Neutrophil (primary cell): ENCODE measurements around the gene BTG3.

Experiments used
- H3K27ac ChIP-seq: fragments of 200-600 bp; sonication (generic); 2 replicates; pipeline ENCODE4 v1.5.1; 2016; ENCODE audit warnings: mild to moderate bottlenecking, moderate library complexity
- H3K27me3 ChIP-seq: fragments of 200-600 bp; sonication (generic); 2 replicates; pipeline ENCODE4 v1.6.0; 2016; ENCODE audit warnings: mild to moderate bottlenecking
- H3K36me3 ChIP-seq: fragments of 200-600 bp; sonication (generic); 2 replicates; pipeline ENCODE4 v1.5.1; 2017
- H3K4me1 ChIP-seq, 2 experiments: fragments of 200-600 bp in 1 of 2; sonication (generic) in 1 of 2; 1 replicate in 1 of 2; 2 replicates in 1 of 2; pipeline versions ENCODE4 v1.5.1 to v1.6.1; 2013 to 2016; ENCODE audit warnings: low read depth in 1 of 2, low read length in 1 of 2, mild to moderate bottlenecking in 1 of 2, moderate library complexity in 1 of 2; ENCODE audit not compliant: control insufficient read depth in 1 of 2, insufficient read depth in 1 of 2
- H3K4me3 ChIP-seq, 2 experiments: fragments of 200-600 bp in 1 of 2; sonication (generic) in 1 of 2; 1 replicate in 1 of 2; 2 replicates in 1 of 2; pipeline ENCODE4 v1.5.1; 2013 to 2016; ENCODE audit warnings: low read depth in 1 of 2, low read length in 1 of 2, mild to moderate bottlenecking in 1 of 2, moderate library complexity in 1 of 2
- H3K9me3 ChIP-seq: fragments of 200-600 bp; sonication (generic); 2 replicates; pipeline ENCODE4 v1.5.1; 2016
- CTCF ChIP-seq: fragments of 200-600 bp; sonication (generic); IDR thresholded peaks from 2 replicates; pipeline ENCODE4 v1.5.1; 2016; ENCODE audit warnings: antibody characterized with exemption

Gene BTG3

GRCh38 chr21:17610911-17611310 is 1.8 kb downstream of the BTG3 start:
- H3K9me3 ChIP-seq: no peaks in the 10 kb centered on the region
- H3K27me3 ChIP-seq: peaks cover 55% of the 10 kb centered on the region
- TF ChIP-seq CTCF: no peak
- peaks cover 2% of the 10 kb centered on the region for H3K36me3 ChIP-seq
- H3K27ac ChIP-seq: no peak overlapping the region
- peaks cover 13 to 20% of the 10 kb centered on the region in 2 experiments for H3K4me1 ChIP-seq
- no peak overlapping the region for H3K4me3 ChIP-seq

DNA sequence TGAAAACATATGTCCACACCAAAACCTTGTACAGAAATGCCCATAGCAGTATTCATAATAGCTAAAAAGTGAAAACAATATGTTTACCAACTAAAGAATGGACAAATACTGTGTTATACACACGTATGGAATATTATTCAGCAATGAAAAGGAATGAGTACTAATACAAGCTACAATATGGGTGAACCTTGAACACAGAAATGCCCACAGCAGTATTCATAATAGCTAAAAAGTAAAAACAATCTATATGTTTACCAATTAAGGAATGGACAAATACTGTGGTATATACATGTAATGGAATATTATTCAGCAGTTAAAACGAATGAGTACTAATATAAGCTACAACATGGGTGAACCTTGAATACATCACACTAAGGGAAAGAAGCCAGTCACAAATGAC is 3.0 kb downstream of the BTG3 start:
- Histone ChIP-seq H3K27ac (no peak overlapping the region), H3K9me3 (no peaks in the 10 kb centered on the region), H3K36me3 (peaks cover 4% of the 10 kb centered on the region), H3K4me3 (no peak overlapping the region), H3K4me1 (peaks cover 13 to 20% of the 10 kb centered on the region in 2 experiments), H3K27me3 (peaks cover 42% of the 10 kb centered on the region)
- TF ChIP-seq CTCF: no peak

DNA sequence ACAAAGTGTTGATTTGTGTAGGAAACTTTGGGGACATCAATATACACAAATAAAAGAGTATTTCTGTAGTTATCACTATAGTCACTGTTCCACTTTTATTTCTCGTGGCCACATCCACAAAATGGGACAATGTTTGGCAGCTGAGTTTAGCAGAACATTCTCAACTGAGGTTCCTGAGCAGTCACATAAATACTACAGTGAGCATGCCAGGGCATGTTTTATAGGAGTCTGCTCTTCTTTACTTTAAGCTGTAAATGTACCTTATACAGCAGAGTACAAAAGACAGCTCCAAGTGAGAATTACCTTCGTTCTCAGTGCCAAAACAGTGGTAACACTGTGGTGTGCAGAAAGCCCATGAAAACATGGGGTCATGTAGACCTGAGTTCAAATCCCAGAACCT is 5.0 kb downstream of the BTG3 start:
- peaks cover 10 to 12% of the 10 kb centered on the region in 2 experiments for H3K4me1 ChIP-seq
- no peak for TF ChIP-seq CTCF
- H3K27ac ChIP-seq: no peak overlapping the region
- no peaks in the 10 kb centered on the region for H3K9me3 ChIP-seq
- H3K27me3 ChIP-seq: peaks cover 22% of the 10 kb centered on the region
- H3K36me3 ChIP-seq: peaks cover 21% of the 10 kb centered on the region
- no peak overlapping the region for H3K4me3 ChIP-seq

DNA sequence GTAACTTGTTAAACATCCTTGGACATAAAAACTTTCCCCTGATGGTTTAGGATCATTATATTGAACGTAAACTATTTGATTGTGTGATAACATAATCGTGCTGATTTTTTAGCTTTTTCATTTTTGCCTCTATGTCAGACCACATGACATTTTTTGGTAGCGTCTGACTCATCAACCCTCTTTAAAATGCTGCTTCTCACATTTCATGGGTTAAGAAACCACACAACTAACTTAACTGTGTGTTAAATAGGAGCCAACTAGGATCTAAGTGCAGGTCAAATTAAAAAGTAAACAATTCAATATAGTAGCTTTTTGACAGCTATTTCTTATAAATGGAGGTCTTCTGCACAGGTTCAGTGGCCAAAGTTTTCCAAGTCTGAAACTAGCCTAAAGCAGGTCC is 9.8 kb downstream of the BTG3 start:
- H3K4me3 ChIP-seq: no peak overlapping the region
- no peak for TF ChIP-seq CTCF
- peaks cover 25% of the 10 kb centered on the region for H3K36me3 ChIP-seq
- H3K27me3 ChIP-seq: no peaks in the 10 kb centered on the region
- H3K27ac ChIP-seq: no peak overlapping the region
- H3K4me1 ChIP-seq: no peaks in the 10 kb centered on the region
- no peaks in the 10 kb centered on the region for H3K9me3 ChIP-seq

- TF ChIP-seq CTCF: no peak
- no peak overlapping the region for H3K27ac ChIP-seq
- no peaks in the 10 kb centered on the region for H3K9me3 ChIP-seq
- no peaks in the 10 kb centered on the region for H3K27me3 ChIP-seq
- no peaks in the 10 kb centered on the region for H3K4me1 ChIP-seq
- no peak overlapping the region for H3K4me3 ChIP-seq
- H3K36me3 ChIP-seq: peaks cover 20% of the 10 kb centered on the region
These were observed 14.3 kb downstream of the BTG3 start for GRCh38 chr21:17598437-17598836.

DNA sequence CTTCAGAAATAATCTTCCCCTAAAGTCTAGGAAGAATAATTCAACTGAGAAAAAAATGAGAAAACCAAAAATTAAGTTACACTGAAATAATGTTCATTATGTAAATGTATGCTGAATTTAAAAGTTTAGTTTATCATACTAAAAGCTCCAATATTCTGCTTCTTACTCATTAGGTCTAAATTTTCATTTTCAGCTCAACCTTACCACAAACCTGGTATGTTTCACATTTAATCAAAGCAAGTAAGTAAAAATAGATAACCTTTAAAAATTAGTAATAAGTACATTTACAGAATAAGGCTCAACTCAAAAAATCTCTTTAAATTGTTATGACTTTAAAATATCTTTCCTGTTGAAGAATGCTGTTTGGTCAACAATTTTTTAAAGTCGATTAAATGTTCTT is 15.0 kb downstream of the BTG3 start:
- TF ChIP-seq CTCF: no peak
- Histone ChIP-seq H3K27ac (no peak overlapping the region), H3K9me3 (no peaks in the 10 kb centered on the region), H3K36me3 (peaks cover 19% of the 10 kb centered on the region), H3K27me3 (no peaks in the 10 kb centered on the region), H3K4me1 (no peaks in the 10 kb centered on the region), H3K4me3 (no peak overlapping the region)
